HepG2 (cell line): Measurements from ENCODE around the gene KIAA0319L. TPM values are rescaled to one million over a fixed set of nuclear protein-coding genes. Genes with fewer than 3 reads are reported as not detected.

ENCODE experiments used
- ARNT2 ChIP-seq: sonication (generic); formaldehyde crosslinking; IDR thresholded peaks from 2 replicates; pipeline ENCODE4 v1.8.0; 2022; ENCODE audit warnings: mild to moderate bottlenecking, low read depth, missing genetic modification reagents, moderate library complexity
- ATF6 ChIP-seq: sonication (generic); formaldehyde crosslinking; conservative IDR thresholded peaks from 2 replicates; pipeline ENCODE4 v1.4.0; 2020; ENCODE audit warnings: missing genetic modification reagents
- ATF7-NPFF ChIP-seq: sonication (generic); formaldehyde crosslinking; IDR thresholded peaks from 2 replicates; pipeline ENCODE4 v1.8.1; 2023; ENCODE audit warnings: mild to moderate bottlenecking, low read depth, missing genetic modification reagents, moderate library complexity
- CCDC6 ChIP-seq: sonication (generic); formaldehyde crosslinking; IDR thresholded peaks from 2 replicates; pipeline ENCODE4 v1.8.1; 2022; ENCODE audit warnings: mild to moderate bottlenecking, missing genetic modification reagents, moderate library complexity
- HNRNPH1 ChIP-seq: fragments of 200-400 bp; formaldehyde crosslinking; optimal IDR thresholded peaks from 2 replicates; pipeline ENCODE3; 2017; ENCODE audit warnings: mild to moderate bottlenecking, low read depth, low read length
- JUN ChIP-seq: sonication (generic); formaldehyde crosslinking; IDR thresholded peaks from 2 replicates; pipeline ENCODE4 v1.4.0; 2020; ENCODE audit warnings: mild to moderate bottlenecking, missing genetic modification reagents
- KLF9 ChIP-seq: IDR thresholded peaks from 2 replicates; pipeline ENCODE4 v1.6.1; 2016; ENCODE audit warnings: low read depth
- MIER3 ChIP-seq: IDR thresholded peaks from 2 replicates; pipeline ENCODE4 v1.6.1; 2016; ENCODE audit warnings: missing compliant biosample characterization, borderline replicate concordance
- PHF5A ChIP-seq: IDR thresholded peaks from one replicate; pipeline ENCODE4 v1.6.1; 2018; ENCODE audit warnings: low read depth, missing genetic modification reagents; ENCODE audit not compliant: unreplicated experiment
- SALL2 ChIP-seq: sonication (generic); formaldehyde crosslinking; IDR thresholded peaks from 2 replicates; pipeline ENCODE4 v1.8.1; 2023; ENCODE audit warnings: mild to moderate bottlenecking, missing genetic modification reagents, inconsistent platforms
- SAP130 ChIP-seq: IDR thresholded peaks from 2 replicates; pipeline ENCODE4 v1.6.1; 2016; ENCODE audit warnings: low read depth
- SIN3B ChIP-seq: fragments of 150-350 bp; IDR thresholded peaks from 2 replicates; pipeline ENCODE4 v1.6.1; 2014; ENCODE audit warnings: low read length
- SNAI1 ChIP-seq: sonication (generic); formaldehyde crosslinking; IDR thresholded peaks from 2 replicates; pipeline ENCODE4 v1.5.0; 2020; ENCODE audit warnings: mild to moderate bottlenecking, missing genetic modification reagents, borderline replicate concordance
- SRSF1 ChIP-seq: fragments of 200-400 bp; formaldehyde crosslinking; optimal IDR thresholded peaks from 2 replicates; pipeline ENCODE3; 2017; ENCODE audit warnings: mild to moderate bottlenecking, low read depth, low read length, moderate library complexity
- TIGD3 ChIP-seq: sonication (generic); formaldehyde crosslinking; IDR thresholded peaks from 2 replicates; pipeline ENCODE4 v1.5.1; 2020; ENCODE audit warnings: mild to moderate bottlenecking, missing genetic modification reagents, borderline replicate concordance
- TMF1 ChIP-seq: sonication (generic); formaldehyde crosslinking; IDR thresholded peaks from 2 replicates; pipeline ENCODE4 v1.8.1; 2022; ENCODE audit warnings: low read depth, missing genetic modification reagents
- ZC3H4 ChIP-seq: sonication (generic); formaldehyde crosslinking; IDR thresholded peaks from 2 replicates; pipeline ENCODE4 v1.4.0; 2020; ENCODE audit warnings: missing genetic modification reagents, borderline replicate concordance
- ZNF17 ChIP-seq: sonication (generic); formaldehyde crosslinking; IDR thresholded peaks from 2 replicates; pipeline ENCODE4 v1.5.0; 2020; ENCODE audit warnings: mild to moderate bottlenecking, missing genetic modification reagents
- ZNF207 ChIP-seq: fragments of 450-650 bp; IDR thresholded peaks from 2 replicates; pipeline ENCODE4 v1.6.1; 2016; ENCODE audit warnings: antibody characterized with exemption, borderline replicate concordance
- ZNF563 ChIP-seq: sonication (generic); formaldehyde crosslinking; IDR thresholded peaks from 2 replicates; pipeline ENCODE4 v1.8.0; 2022; ENCODE audit warnings: mild to moderate bottlenecking, moderate library complexity, missing genetic modification reagents
- ZNF580 ChIP-seq: IDR thresholded peaks from 2 replicates; pipeline ENCODE4 v1.6.1; 2016; ENCODE audit warnings: low read depth, borderline replicate concordance
- ZNF619 ChIP-seq: sonication (generic); formaldehyde crosslinking; IDR thresholded peaks from 2 replicates; pipeline ENCODE4 v1.4.0; 2020; ENCODE audit warnings: mild to moderate bottlenecking, missing genetic modification reagents
- ZNF629 ChIP-seq: sonication (generic); formaldehyde crosslinking; conservative IDR thresholded peaks from 2 replicates; pipeline ENCODE4 v1.5.0; 2020; ENCODE audit warnings: missing genetic modification reagents
- ZNF672 ChIP-seq: sonication (generic); formaldehyde crosslinking; IDR thresholded peaks from 2 replicates; pipeline ENCODE4 v1.8.1; 2022; ENCODE audit warnings: missing genetic modification reagents
- ZNF724P ChIP-seq: sonication (generic); formaldehyde crosslinking; IDR thresholded peaks from 2 replicates; pipeline ENCODE4 v1.8.0; 2022; ENCODE audit warnings: missing genetic modification reagents, borderline replicate concordance
- ZNF749 ChIP-seq: sonication (generic); formaldehyde crosslinking; IDR thresholded peaks from 2 replicates; pipeline ENCODE4 v1.8.0; 2022; ENCODE audit warnings: mild to moderate bottlenecking, missing genetic modification reagents, moderate library complexity, borderline replicate concordance
- ZNF784 ChIP-seq: sonication (generic); formaldehyde crosslinking; IDR thresholded peaks from 2 replicates; pipeline ENCODE4 v1.5.1; 2020; ENCODE audit warnings: missing genetic modification reagents, mild to moderate bottlenecking, borderline replicate concordance
- ZSCAN31 ChIP-seq: sonication (generic); formaldehyde crosslinking; IDR thresholded peaks from 2 replicates; pipeline ENCODE4 v1.5.0; 2020; ENCODE audit warnings: low read depth, mild to moderate bottlenecking, missing genetic modification reagents
- polyA plus RNA-seq, 8 experiments: library from polyadenylated mRNA; depleted of rRNA in 3 of 8; stranded (reverse) in 7 of 8; unstranded in 1 of 8; fragments of >200 nt; fragmentation: Illumina TruSeq in 4 of 8; extraction: Trizol in 4 of 8; gene quantifications; 2 replicates each; pipeline versions ENCODE4 v1.2.1 to v1.2.3, GENCODE V29; 2011 to 2016; ENCODE audit warnings: low read depth in 4 of 8, missing spikeins in 1 of 8, mixed read lengths in 1 of 8; ENCODE audit not compliant: insufficient read depth in 1 of 8
- total RNA-seq, 5 experiments: library from RNA; depleted of rRNA; stranded (reverse); fragments of >200 nt; fragmentation: Illumina TruSeq; extraction: Trizol; gene quantifications; 2 replicates each; pipeline ENCODE4 v1.2.3, GENCODE V29; 2016; ENCODE audit warnings: low read depth in 1 of 5

Gene KIAA0319L
- total and polyA plus RNA-seq, 2 of the 13 experiments (the other 11 are each of a cell fraction or from before 2014, with no cell fraction given), result 33.4 to 82.6 TPM

- TF ChIP-seq MIER3 (CRISPR knock-in tag) (peak; percentile 38; the same call in 1 of the 2 replicates), ZNF784 (CRISPR knock-in tag) (no peak), SIN3B (no peak), ARNT2 (CRISPR knock-in tag) (no peak), SAP130 (CRISPR knock-in tag) (peak; percentile 92), HNRNPH1 (no peak), KLF9 (no peak), ZNF580 (CRISPR knock-in tag) (no peak), SRSF1 (no peak), TMF1 (CRISPR knock-in tag) (no peak), ZNF724P (CRISPR knock-in tag) (no peak), ATF7-NPFF (CRISPR knock-in tag) (no peak), JUN (CRISPR knock-in tag) (0 out of 2 replicates have a peak, but pooled peaks have one; percentile 29), ZNF17 (CRISPR knock-in tag) (no peak), CCDC6 (CRISPR knock-in tag) (no peak), ZNF672 (no peak), TIGD3 (CRISPR knock-in tag) (no peak), ATF6 (CRISPR knock-in tag) (no peak), ZSCAN31 (CRISPR knock-in tag) (no peak), ZNF563 (no peak), SALL2 (CRISPR knock-in tag) (no peak), ZC3H4 (CRISPR knock-in tag) (no peak; the same call in 1 of the 2 replicates), ZNF749 (CRISPR knock-in tag) (no peak), SNAI1 (no peak), PHF5A (CRISPR knock-in tag) (no peak), ZNF619 (CRISPR knock-in tag) (no peak), ZNF629 (no peak), ZNF207 (no peak)
Measured at GRCh38 chr1:35555601-35556477, 1.4 kb downstream of the KIAA0319L start (continued).
